ENCODE data around the gene HOMER3.

HOMER3 gene

GRCh38 chr19:18893587-18894253 lies 47.3 kb downstream of the HOMER3 start:
- no peaks in the 10 kb centered on the region for H3K9me3 Mint-ChIP-seq
- peaks cover 5% of the 10 kb centered on the region for H3K36me3 Mint-ChIP-seq (ENCODE audit: insufficient read depth)
- no peak for ATAC-seq (replicated peaks; ENCODE audit: extremely low read depth, poor library complexity, severe bottlenecking)
- peaks cover 17% of the 10 kb centered on the region for H3K4me1 Mint-ChIP-seq
- H3K4me3 Mint-ChIP-seq, result no peak overlapping the region
- H3K27ac Mint-ChIP-seq (ENCODE audit: low read depth), result no peak overlapping the region
- H3K27me3 Mint-ChIP-seq, result peaks cover 39% of the 10 kb centered on the region
- DNase-seq (ENCODE audit: low spot score in 2 of 2), result no peak

GRCh38 chr19:18889949-18890745 lies 50.9 kb downstream of the HOMER3 start:
- no peak for ATAC-seq (replicated peaks; ENCODE audit: extremely low read depth, poor library complexity, severe bottlenecking)
- Mint-ChIP-seq H3K9me3 (no peaks in the 10 kb centered on the region), H3K27ac (ENCODE audit: low read depth) (no peak overlapping the region), H3K27me3 (peaks cover 28% of the 10 kb centered on the region), H3K4me3 (no peak overlapping the region), H3K4me1 (no peaks in the 10 kb centered on the region), H3K36me3 (ENCODE audit: insufficient read depth) (no peaks in the 10 kb centered on the region)
- no peak for DNase-seq (ENCODE audit: low spot score in 2 of 2)

- Mint-ChIP-seq H3K36me3 (ENCODE audit: insufficient read depth) (no peaks in the 10 kb centered on the region), H3K4me3 (no peak overlapping the region), H3K27me3 (peaks cover 10% of the 10 kb centered on the region), H3K9me3 (no peaks in the 10 kb centered on the region), H3K27ac (ENCODE audit: low read depth) (no peak overlapping the region), H3K4me1 (peaks cover 12% of the 10 kb centered on the region)
- ATAC-seq (replicated peaks; ENCODE audit: extremely low read depth, poor library complexity, severe bottlenecking) (no peak), DNase-seq (ENCODE audit: low spot score in 2 of 2) (no peak)
Observed at GRCh38 chr19:18886972-18887371, 54.0 kb downstream of the HOMER3 start.

GRCh38 chr19:18883526-18884304 lies 57.3 kb downstream of the HOMER3 start:
- no peaks in the 10 kb centered on the region for H3K9me3 Mint-ChIP-seq
- no peak for ATAC-seq (replicated peaks; ENCODE audit: extremely low read depth, poor library complexity, severe bottlenecking)
- H3K27ac Mint-ChIP-seq (ENCODE audit: low read depth), result no peak overlapping the region

GRCh38 chr19:18881491-18881890 lies 59.5 kb downstream of the HOMER3 start:
- Mint-ChIP-seq H3K36me3 (ENCODE audit: insufficient read depth) (no peaks in the 10 kb centered on the region), H3K27ac (ENCODE audit: low read depth) (peak overlapping the region; percentile 14), H3K27me3 (peaks cover 2% of the 10 kb centered on the region), H3K9me3 (no peaks in the 10 kb centered on the region), H3K4me1 (peaks cover 12% of the 10 kb centered on the region), H3K4me3 (no peak overlapping the region)
- ATAC-seq (replicated peaks; ENCODE audit: extremely low read depth, poor library complexity, severe bottlenecking) (no peak), DNase-seq (ENCODE audit: low spot score in 2 of 2) (no peak)

More at GRCh38 chr19:18883526-18884304, 57.3 kb downstream of the HOMER3 start:
- Mint-ChIP-seq H3K27me3 (peaks cover 10% of the 10 kb centered on the region), H3K4me1 (peaks cover 12% of the 10 kb centered on the region), H3K36me3 (ENCODE audit: insufficient read depth) (no peaks in the 10 kb centered on the region), H3K4me3 (no peak overlapping the region)
- DNase-seq (ENCODE audit: low spot score in 2 of 2), result no peak

- peak; percentile 52 for ATAC-seq (replicated peaks; ENCODE audit: extremely low read depth, poor library complexity, severe bottlenecking)
- Mint-ChIP-seq H3K9me3 (no peaks in the 10 kb centered on the region), H3K27me3 (no peaks in the 10 kb centered on the region), H3K4me1 (peaks cover 12% of the 10 kb centered on the region), H3K36me3 (ENCODE audit: insufficient read depth) (no peaks in the 10 kb centered on the region), H3K27ac (ENCODE audit: low read depth) (no peak overlapping the region), H3K4me3 (no peak overlapping the region)
- DNase-seq (ENCODE audit: low spot score in 2 of 2), result no peak
Observed at GRCh38 chr19:18879579-18880373, 61.2 kb downstream of the HOMER3 start.

Measured in central memory CD8-positive, alpha-beta T cell (primary cell).